ENCODE data around the gene GARIN5B.

DNA sequence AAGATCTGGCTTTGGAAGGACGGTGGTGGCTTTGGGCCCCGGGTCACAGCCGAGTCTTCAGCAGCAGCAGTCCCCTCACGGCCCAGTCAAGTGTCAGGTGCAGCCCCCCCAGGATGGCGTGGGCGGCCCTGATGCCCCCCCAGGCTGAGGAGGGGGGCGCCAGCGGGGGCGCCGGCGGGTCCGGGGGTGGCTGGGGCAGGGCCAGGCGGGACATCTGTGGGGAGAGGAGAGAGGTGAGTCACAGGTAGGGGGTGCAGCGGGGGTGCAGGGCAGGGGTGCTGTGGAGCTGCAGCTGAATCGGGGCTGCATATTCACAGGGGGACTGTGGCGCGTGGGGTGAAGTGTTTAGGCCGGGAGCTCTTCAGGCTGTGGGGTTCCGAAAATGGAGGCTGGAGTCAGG lies 2.9 kb upstream of the GARIN5B start:
- TF ChIP-seq RFX5 (IDR thresholded peaks at IDR 0.05; ENCODE audit: low read depth, low read length) (no peak), POLR2A (IDR thresholded peaks at IDR 0.05; ENCODE audit: low read depth, low read length) (no peak), FOS (IDR thresholded peaks at IDR 0.05; ENCODE audit: low read depth, low read length) (no peak), SMC3 (IDR thresholded peaks at IDR 0.05; ENCODE audit: low read depth, low read length) (no peak), RAD21 (IDR thresholded peaks at IDR 0.05; ENCODE audit: low read length) (no peak), BHLHE40 (IDR thresholded peaks at IDR 0.05; ENCODE audit: low read depth, low read length) (no peak), MAFK (IDR thresholded peaks at IDR 0.05; ENCODE audit: low read depth, low read length) (no peak)
- TF ChIP-seq, protein P1, sequence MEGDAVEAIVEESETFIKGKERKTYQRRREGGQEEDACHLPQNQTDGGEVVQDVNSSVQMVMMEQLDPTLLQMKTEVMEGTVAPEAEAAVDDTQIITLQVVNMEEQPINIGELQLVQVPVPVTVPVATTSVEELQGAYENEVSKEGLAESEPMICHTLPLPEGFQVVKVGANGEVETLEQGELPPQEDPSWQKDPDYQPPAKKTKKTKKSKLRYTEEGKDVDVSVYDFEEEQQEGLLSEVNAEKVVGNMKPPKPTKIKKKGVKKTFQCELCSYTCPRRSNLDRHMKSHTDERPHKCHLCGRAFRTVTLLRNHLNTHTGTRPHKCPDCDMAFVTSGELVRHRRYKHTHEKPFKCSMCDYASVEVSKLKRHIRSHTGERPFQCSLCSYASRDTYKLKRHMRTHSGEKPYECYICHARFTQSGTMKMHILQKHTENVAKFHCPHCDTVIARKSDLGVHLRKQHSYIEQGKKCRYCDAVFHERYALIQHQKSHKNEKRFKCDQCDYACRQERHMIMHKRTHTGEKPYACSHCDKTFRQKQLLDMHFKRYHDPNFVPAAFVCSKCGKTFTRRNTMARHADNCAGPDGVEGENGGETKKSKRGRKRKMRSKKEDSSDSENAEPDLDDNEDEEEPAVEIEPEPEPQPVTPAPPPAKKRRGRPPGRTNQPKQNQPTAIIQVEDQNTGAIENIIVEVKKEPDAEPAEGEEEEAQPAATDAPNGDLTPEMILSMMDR (conservative IDR thresholded peaks at IDR 0.05; ENCODE audit: low read depth, low read length), result no peak
- TF ChIP-seq, protein P2, sequence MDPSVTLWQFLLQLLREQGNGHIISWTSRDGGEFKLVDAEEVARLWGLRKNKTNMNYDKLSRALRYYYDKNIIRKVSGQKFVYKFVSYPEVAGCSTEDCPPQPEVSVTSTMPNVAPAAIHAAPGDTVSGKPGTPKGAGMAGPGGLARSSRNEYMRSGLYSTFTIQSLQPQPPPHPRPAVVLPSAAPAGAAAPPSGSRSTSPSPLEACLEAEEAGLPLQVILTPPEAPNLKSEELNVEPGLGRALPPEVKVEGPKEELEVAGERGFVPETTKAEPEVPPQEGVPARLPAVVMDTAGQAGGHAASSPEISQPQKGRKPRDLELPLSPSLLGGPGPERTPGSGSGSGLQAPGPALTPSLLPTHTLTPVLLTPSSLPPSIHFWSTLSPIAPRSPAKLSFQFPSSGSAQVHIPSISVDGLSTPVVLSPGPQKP (IDR thresholded peaks at IDR 0.05; ENCODE audit: borderline replicate concordance, low read depth, low read length), result no peak
